Measurements from ENCODE around the gene GLIS1. TPM values are rescaled to one million over a fixed set of nuclear protein-coding genes. Genes with fewer than 3 reads are reported as not detected.

The GLIS1 gene
- total and polyA plus RNA-seq, 2 of the 8 experiments (the other 6 are each of a cell fraction or from before 2014, with no cell fraction given), result 0.15 to 0.22 TPM

DNA sequence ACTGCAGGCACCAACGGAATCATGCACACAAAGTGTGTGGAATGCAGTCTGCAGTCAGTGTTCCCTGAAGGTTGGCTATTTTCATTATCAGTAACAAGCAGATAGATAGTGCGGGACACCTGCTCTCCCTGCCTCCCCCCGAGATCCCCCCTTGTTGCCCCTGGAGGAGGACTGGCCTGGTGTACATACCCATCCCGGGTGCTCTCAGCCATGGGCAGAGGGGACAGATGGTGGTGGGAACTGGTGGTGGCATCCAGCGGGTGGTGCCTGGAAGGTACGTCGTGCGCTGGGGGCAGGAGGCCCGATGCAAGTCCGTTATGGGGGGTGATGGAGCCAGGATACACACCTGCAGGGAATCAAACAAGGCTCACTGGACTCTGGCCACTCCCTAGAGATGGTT is 224.5 kb downstream of the GLIS1 start (continued):
- no peak for TF ChIP-seq TEAD4 (IDR thresholded peaks at IDR 0.05; ENCODE audit: low read depth, low read length)
- TF ChIP-seq CTCF (IDR thresholded peaks at IDR 0.05; ENCODE audit: control extremely low read depth in 1 of 3, insufficient read depth in 1 of 3, low read depth in 1 of 3, low read length in 3 of 3), result no peak
- no peak for TF ChIP-seq MAFK (IDR thresholded peaks at IDR 0.05; ENCODE audit: low read depth, low read length)

Data from H1 (cell line).